ENCODE results near the gene PDE12.

The PDE12 gene

DNA sequence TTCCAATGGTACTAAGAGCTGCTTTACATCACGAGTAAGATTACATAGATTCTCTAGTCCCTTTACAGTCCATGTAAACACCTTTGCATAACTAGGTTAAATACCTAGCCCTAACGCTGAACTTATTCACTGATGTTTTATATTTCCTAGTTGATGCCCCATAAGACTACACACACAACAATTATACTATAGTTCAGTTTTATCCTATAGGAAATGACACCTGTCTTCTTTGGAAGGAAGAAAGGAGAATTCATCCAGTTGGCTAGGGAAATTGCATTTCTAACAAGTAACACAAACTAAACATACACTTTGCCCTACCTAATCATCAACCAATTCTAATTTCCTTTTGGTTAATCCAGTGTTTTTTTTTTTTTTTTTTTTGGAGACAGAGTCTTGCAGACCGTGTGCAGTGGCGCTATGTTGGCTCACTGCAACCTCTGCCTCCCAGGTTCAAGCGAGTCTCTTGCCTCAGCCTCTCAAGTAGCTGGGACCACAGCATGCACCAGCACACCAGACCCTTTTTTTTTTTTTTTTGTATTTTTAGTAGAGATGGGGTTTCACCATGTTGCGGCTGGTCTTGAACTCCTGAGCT lies 13.9 kb downstream of the PDE12 start:
- Histone ChIP-seq H3K27me3 (ENCODE audit: control insufficient read depth, low read length) (no peaks in the 10 kb centered on the region), H3K4me2 (ENCODE audit: low read length) (no peak overlapping the region), H3K9me3 (ENCODE audit: control insufficient read depth, insufficient read depth, low read length) (no peaks in the 10 kb centered on the region), H3K79me2 (ENCODE audit: control insufficient read depth, low read length) (peaks cover 25% of the 10 kb centered on the region), H3K4me3 (ENCODE audit: low read length) (no peak overlapping the region), H3F3A (ENCODE audit: control insufficient read depth, insufficient read depth) (peaks cover 6% of the 10 kb centered on the region), H3K4me1 (ENCODE audit: control insufficient read depth, low read length) (no peaks in the 10 kb centered on the region), H4K20me1 (ENCODE audit: control insufficient read depth, insufficient read depth, low read depth, low read length) (no peaks in the 10 kb centered on the region), H3K36me3 (ENCODE audit: control insufficient read depth, low read length) (peaks cover 61% of the 10 kb centered on the region), H3K27ac (ENCODE audit: low read depth, low read length) (no peak overlapping the region), H3K9me2 (replicated peaks; ENCODE audit: control insufficient read depth, low read length) (no peaks in the 10 kb centered on the region)
- TF ChIP-seq EZH2phosphoT487 (IDR thresholded peaks at IDR 0.05; ENCODE audit: borderline replicate concordance, low read length) = no peak
- TF ChIP-seq, protein P1, sequence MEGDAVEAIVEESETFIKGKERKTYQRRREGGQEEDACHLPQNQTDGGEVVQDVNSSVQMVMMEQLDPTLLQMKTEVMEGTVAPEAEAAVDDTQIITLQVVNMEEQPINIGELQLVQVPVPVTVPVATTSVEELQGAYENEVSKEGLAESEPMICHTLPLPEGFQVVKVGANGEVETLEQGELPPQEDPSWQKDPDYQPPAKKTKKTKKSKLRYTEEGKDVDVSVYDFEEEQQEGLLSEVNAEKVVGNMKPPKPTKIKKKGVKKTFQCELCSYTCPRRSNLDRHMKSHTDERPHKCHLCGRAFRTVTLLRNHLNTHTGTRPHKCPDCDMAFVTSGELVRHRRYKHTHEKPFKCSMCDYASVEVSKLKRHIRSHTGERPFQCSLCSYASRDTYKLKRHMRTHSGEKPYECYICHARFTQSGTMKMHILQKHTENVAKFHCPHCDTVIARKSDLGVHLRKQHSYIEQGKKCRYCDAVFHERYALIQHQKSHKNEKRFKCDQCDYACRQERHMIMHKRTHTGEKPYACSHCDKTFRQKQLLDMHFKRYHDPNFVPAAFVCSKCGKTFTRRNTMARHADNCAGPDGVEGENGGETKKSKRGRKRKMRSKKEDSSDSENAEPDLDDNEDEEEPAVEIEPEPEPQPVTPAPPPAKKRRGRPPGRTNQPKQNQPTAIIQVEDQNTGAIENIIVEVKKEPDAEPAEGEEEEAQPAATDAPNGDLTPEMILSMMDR (IDR thresholded peaks at IDR 0.05; ENCODE audit: low read depth, low read length, poor library complexity, severe bottlenecking) = no peak

DNA sequence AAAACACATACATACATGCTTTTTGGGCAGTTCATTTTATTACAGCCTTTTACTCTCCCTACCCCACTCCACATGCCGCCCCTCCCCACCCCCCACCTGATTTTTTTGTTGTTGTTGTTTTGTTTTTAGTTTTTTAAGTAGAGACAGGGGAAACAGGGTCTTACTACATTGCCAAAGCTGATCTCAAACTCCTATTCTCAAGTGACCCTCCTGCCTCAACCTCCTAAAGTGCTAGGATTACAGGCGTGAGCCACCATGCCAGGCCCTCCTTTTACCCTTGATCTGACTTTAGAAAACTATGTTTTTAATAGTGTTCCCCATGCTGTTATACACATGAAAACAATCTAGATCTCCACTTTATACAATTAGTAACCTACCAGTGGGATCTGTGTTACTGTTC lies 14.8 kb downstream of the PDE12 start:
- no peak overlapping the region for H3K4me3 ChIP-seq (ENCODE audit: low read length)
- no peaks in the 10 kb centered on the region for H3K27me3 ChIP-seq (ENCODE audit: control insufficient read depth, low read length)
- TF ChIP-seq, protein P1 (IDR thresholded peaks at IDR 0.05; ENCODE audit: low read depth, low read length, poor library complexity, severe bottlenecking) = no peak
- TF ChIP-seq EZH2phosphoT487 (IDR thresholded peaks at IDR 0.05; ENCODE audit: borderline replicate concordance, low read length) = no peak
- H3K9me2 ChIP-seq (replicated peaks; ENCODE audit: control insufficient read depth, low read length) = no peaks in the 10 kb centered on the region
- no peak overlapping the region for H3K4me2 ChIP-seq (ENCODE audit: low read length)
- H3K4me1 ChIP-seq (ENCODE audit: control insufficient read depth, low read length) = no peaks in the 10 kb centered on the region
- peaks cover 28% of the 10 kb centered on the region for H3K79me2 ChIP-seq (ENCODE audit: control insufficient read depth, low read length)
- peaks cover 6% of the 10 kb centered on the region for H3F3A ChIP-seq (ENCODE audit: control insufficient read depth, insufficient read depth)
- no peaks in the 10 kb centered on the region for H4K20me1 ChIP-seq (ENCODE audit: control insufficient read depth, insufficient read depth, low read depth, low read length)
- peaks cover 68% of the 10 kb centered on the region for H3K36me3 ChIP-seq (ENCODE audit: control insufficient read depth, low read length)
- H3K9me3 ChIP-seq (ENCODE audit: control insufficient read depth, insufficient read depth, low read length) = no peaks in the 10 kb centered on the region
- H3K27ac ChIP-seq (ENCODE audit: low read depth, low read length) = no peak overlapping the region

DNA sequence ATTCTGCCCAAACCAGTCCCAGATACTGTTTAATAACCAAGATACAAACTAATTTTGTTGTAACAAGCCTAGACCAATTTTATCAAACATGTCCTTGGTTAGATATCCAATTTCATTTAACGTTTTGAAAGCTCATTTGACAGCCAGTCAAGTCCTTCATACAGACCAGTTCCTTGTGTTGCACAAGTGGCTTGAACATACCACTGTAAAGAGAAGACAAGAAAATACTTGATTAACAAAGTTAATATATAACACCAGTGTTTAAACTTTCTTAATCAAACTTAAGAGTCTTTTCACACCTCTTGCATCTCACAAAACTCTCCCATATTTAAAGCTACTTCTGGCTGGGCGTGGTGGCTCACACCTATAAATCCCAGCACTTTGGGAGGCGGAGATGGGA lies 16.0 kb downstream of the PDE12 start:
- Histone ChIP-seq H4K20me1 (ENCODE audit: control insufficient read depth, insufficient read depth, low read depth, low read length) (no peaks in the 10 kb centered on the region), H3F3A (ENCODE audit: control insufficient read depth, insufficient read depth) (peaks cover 6% of the 10 kb centered on the region), H3K79me2 (ENCODE audit: control insufficient read depth, low read length) (peaks cover 32% of the 10 kb centered on the region), H3K27ac (ENCODE audit: low read depth, low read length) (no peak overlapping the region), H3K9me3 (ENCODE audit: control insufficient read depth, insufficient read depth, low read length) (no peaks in the 10 kb centered on the region), H3K4me1 (ENCODE audit: control insufficient read depth, low read length) (no peaks in the 10 kb centered on the region), H3K9me2 (replicated peaks; ENCODE audit: control insufficient read depth, low read length) (no peaks in the 10 kb centered on the region), H3K4me2 (ENCODE audit: low read length) (no peak overlapping the region), H3K36me3 (ENCODE audit: control insufficient read depth, low read length) (peaks cover 73% of the 10 kb centered on the region), H3K4me3 (ENCODE audit: low read length) (no peak overlapping the region), H3K27me3 (ENCODE audit: control insufficient read depth, low read length) (no peaks in the 10 kb centered on the region)
- TF ChIP-seq, protein P1 (IDR thresholded peaks at IDR 0.05; ENCODE audit: low read depth, low read length, poor library complexity, severe bottlenecking) = no peak
- no peak for TF ChIP-seq EZH2phosphoT487 (IDR thresholded peaks at IDR 0.05; ENCODE audit: borderline replicate concordance, low read length)

Measured in DOHH2 (cell line).